ENCODE results near the gene EVA1C. TPM values are rescaled to one million over a fixed set of nuclear protein-coding genes. Genes with fewer than 3 reads are reported as not detected.

Gene EVA1C
- polyA plus RNA-seq, 1 of the 3 experiments (the other 2 are of a cell fraction): 10.1 TPM

DNA sequence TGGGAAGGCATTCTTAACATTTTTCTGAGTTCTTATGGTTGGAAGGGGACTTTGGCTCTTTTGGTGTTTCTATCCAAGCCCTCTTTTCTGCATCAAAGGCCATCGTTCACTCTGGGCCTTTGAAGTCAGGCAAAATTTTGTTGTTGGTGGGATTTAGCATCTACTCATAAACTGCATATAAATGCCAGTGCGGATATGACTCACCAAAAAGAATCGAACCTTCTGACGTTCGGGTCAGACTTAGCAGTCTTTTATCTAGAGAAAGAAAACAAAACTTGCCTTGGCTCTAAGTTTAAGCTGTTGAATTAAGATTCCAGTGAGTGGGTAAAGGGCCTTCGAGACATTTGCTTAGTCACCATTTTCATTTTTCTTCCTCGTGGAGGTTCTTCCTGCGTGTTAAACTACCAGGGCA lies 51.4 kb downstream of the EVA1C start (continued):
- TF ChIP-seq, protein P1, sequence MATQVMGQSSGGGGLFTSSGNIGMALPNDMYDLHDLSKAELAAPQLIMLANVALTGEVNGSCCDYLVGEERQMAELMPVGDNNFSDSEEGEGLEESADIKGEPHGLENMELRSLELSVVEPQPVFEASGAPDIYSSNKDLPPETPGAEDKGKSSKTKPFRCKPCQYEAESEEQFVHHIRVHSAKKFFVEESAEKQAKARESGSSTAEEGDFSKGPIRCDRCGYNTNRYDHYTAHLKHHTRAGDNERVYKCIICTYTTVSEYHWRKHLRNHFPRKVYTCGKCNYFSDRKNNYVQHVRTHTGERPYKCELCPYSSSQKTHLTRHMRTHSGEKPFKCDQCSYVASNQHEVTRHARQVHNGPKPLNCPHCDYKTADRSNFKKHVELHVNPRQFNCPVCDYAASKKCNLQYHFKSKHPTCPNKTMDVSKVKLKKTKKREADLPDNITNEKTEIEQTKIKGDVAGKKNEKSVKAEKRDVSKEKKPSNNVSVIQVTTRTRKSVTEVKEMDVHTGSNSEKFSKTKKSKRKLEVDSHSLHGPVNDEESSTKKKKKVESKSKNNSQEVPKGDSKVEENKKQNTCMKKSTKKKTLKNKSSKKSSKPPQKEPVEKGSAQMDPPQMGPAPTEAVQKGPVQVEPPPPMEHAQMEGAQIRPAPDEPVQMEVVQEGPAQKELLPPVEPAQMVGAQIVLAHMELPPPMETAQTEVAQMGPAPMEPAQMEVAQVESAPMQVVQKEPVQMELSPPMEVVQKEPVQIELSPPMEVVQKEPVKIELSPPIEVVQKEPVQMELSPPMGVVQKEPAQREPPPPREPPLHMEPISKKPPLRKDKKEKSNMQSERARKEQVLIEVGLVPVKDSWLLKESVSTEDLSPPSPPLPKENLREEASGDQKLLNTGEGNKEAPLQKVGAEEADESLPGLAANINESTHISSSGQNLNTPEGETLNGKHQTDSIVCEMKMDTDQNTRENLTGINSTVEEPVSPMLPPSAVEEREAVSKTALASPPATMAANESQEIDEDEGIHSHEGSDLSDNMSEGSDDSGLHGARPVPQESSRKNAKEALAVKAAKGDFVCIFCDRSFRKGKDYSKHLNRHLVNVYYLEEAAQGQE (IDR thresholded peaks at IDR 0.05; ENCODE audit: low read depth, low read length): no peak
- TF ChIP-seq NRF1 (IDR thresholded peaks at IDR 0.05; ENCODE audit: low read depth, low read length) (no peak), GATA2 (CRISPR knock-in tag; IDR thresholded peaks at IDR 0.05) (no peak), RAD21 (IDR thresholded peaks at IDR 0.05; ENCODE audit: low read length) (no peak), SIN3A (IDR thresholded peaks at IDR 0.05; ENCODE audit: borderline replicate concordance, low read depth, low read length) (no peak), CHD2 (IDR thresholded peaks at IDR 0.05; ENCODE audit: low read length, partially characterized antibody) (no peak), RFX5 (IDR thresholded peaks at IDR 0.05; ENCODE audit: low read length) (no peak), NFIC (IDR thresholded peaks at IDR 0.05; ENCODE audit: borderline replicate concordance) (no peak), ELF1 (IDR thresholded peaks at IDR 0.05) (no peak), TEAD4 (IDR thresholded peaks at IDR 0.05; ENCODE audit: borderline replicate concordance, insufficient read depth) (peak; percentile 8; the same call in 1 of the 2 replicates), MEF2A (IDR thresholded peaks at IDR 0.05; ENCODE audit: borderline replicate concordance, low read depth) (no peak), RCOR1 (IDR thresholded peaks at IDR 0.05; ENCODE audit: low read length) (no peak), TCF12 (IDR thresholded peaks at IDR 0.05) (peak; percentile 48), MXI1 (IDR thresholded peaks at IDR 0.05; ENCODE audit: low read depth, low read length) (no peak)
- TF ChIP-seq, protein P2, sequence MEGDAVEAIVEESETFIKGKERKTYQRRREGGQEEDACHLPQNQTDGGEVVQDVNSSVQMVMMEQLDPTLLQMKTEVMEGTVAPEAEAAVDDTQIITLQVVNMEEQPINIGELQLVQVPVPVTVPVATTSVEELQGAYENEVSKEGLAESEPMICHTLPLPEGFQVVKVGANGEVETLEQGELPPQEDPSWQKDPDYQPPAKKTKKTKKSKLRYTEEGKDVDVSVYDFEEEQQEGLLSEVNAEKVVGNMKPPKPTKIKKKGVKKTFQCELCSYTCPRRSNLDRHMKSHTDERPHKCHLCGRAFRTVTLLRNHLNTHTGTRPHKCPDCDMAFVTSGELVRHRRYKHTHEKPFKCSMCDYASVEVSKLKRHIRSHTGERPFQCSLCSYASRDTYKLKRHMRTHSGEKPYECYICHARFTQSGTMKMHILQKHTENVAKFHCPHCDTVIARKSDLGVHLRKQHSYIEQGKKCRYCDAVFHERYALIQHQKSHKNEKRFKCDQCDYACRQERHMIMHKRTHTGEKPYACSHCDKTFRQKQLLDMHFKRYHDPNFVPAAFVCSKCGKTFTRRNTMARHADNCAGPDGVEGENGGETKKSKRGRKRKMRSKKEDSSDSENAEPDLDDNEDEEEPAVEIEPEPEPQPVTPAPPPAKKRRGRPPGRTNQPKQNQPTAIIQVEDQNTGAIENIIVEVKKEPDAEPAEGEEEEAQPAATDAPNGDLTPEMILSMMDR (IDR thresholded peaks at IDR 0.05): no peak
- TF ChIP-seq, protein P3, sequence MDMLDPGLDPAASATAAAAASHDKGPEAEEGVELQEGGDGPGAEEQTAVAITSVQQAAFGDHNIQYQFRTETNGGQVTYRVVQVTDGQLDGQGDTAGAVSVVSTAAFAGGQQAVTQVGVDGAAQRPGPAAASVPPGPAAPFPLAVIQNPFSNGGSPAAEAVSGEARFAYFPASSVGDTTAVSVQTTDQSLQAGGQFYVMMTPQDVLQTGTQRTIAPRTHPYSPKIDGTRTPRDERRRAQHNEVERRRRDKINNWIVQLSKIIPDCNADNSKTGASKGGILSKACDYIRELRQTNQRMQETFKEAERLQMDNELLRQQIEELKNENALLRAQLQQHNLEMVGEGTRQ (IDR thresholded peaks at IDR 0.05; ENCODE audit: borderline replicate concordance, low read depth, low read length): no peak
- TF ChIP-seq, protein P4, sequence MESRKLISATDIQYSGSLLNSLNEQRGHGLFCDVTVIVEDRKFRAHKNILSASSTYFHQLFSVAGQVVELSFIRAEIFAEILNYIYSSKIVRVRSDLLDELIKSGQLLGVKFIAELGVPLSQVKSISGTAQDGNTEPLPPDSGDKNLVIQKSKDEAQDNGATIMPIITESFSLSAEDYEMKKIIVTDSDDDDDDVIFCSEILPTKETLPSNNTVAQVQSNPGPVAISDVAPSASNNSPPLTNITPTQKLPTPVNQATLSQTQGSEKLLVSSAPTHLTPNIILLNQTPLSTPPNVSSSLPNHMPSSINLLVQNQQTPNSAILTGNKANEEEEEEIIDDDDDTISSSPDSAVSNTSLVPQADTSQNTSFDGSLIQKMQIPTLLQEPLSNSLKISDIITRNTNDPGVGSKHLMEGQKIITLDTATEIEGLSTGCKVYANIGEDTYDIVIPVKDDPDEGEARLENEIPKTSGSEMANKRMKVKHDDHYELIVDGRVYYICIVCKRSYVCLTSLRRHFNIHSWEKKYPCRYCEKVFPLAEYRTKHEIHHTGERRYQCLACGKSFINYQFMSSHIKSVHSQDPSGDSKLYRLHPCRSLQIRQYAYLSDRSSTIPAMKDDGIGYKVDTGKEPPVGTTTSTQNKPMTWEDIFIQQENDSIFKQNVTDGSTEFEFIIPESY (IDR thresholded peaks at IDR 0.05; ENCODE audit: borderline replicate concordance, low read depth): no peak
- TF ChIP-seq, protein P5, sequence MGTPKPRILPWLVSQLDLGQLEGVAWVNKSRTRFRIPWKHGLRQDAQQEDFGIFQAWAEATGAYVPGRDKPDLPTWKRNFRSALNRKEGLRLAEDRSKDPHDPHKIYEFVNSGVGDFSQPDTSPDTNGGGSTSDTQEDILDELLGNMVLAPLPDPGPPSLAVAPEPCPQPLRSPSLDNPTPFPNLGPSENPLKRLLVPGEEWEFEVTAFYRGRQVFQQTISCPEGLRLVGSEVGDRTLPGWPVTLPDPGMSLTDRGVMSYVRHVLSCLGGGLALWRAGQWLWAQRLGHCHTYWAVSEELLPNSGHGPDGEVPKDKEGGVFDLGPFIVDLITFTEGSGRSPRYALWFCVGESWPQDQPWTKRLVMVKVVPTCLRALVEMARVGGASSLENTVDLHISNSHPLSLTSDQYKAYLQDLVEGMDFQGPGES (IDR thresholded peaks at IDR 0.05; ENCODE audit: low read depth, low read length): no peak
